COLO829 (cell line): ENCODE results near the gene ATOH8.

ENCODE experiments used
- DNase-seq: peaks from one replicate; pipeline ENCODE4 v3.0.0; 2012; ENCODE audit warnings: low spot score

Gene ATOH8

DNA sequence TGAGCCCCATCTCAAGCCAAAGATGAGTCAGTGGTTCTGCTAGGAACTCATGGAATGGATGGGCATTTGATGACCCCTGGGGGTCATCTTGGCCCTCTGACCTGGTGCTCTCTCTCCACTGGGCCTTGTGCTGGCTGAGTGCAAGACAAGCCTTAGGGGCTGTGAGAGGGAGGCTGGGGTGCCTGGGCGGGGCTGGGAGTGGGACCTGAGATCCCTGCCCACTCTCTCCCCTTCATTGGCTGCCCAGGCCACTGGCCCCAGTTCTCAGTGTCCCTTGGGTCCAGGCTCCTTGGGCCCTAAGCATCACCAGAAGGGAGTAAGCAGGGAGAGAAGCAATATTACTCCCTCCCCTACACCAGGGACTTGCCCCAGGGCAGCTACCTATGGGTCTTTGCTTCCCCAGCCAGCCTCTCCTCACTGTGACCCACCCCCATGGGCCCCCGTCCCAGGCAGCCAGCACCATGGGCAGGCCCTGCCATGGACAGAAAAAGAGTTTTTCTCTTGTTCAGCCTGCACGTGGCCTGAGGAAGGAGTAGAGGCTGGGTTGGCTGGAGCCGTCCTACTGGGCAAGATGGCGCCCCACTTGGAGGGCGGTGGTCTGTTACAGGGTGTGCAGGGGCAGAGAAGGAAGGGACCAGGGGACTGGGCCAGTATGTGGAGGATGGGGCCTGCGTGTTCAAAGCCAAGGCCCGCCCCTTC, 33.6 kb downstream of the ATOH8 start:
- no peak for DNase-seq

DNA sequence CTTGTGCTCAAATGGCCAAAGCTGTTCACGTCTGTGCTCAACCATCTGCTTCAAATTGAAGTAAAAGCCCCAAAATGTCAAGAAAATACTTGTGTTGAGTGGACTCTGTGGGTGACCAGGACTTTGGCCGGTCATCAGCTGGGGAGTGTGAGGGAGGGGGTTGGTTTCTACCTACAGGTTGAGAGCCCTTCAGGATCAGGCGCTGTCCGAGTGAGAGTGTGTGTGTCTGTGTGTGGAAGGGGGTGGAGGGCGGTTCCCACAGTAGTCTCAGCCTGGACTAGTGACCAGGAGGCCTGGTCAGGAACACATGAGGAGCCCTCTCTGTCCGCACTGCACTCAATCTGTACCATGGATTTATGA, 34.2 kb downstream of the ATOH8 start:
- DNase-seq, result no peak

DNA sequence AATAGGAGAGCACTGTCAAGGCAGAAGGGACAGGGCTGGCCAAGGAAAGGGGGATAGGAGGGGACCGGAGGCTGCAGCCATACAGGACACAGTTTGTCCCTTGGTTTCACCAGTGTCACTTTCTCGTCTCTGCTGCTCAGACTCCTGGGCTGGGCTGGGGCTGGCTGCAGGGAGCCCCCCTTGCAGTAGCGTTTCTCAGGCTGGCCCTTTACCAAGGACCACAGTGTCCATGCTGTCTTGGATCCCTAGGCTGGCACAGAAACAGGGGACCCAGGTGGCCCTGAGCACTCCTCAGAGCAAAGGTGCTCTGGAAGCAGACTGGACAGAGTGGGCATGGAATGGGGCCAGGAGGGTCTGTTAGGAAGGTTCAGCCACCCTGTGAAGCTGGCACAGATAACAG, 34.8 kb downstream of the ATOH8 start:
- DNase-seq, result no peak

DNA sequence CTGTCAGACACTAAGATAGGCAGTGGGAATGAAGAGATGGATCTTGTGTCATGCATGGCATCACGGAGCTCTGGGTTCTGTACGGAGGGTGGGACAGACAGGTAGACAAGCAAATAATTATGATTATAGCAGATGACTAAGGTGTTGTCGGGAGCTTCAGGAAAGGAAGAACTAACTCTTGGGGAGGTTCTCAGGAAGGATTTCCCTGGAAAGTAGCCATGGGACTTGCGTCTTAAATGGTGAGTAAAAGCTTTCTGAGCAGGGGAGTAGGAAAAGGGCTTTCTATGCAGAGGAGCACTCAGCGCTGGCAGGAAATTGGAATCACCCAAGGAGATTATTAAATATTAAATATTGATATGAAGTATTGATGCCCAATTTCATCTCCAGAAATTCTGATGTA, 35.5 kb downstream of the ATOH8 start:
- DNase-seq, result no peak

DNA sequence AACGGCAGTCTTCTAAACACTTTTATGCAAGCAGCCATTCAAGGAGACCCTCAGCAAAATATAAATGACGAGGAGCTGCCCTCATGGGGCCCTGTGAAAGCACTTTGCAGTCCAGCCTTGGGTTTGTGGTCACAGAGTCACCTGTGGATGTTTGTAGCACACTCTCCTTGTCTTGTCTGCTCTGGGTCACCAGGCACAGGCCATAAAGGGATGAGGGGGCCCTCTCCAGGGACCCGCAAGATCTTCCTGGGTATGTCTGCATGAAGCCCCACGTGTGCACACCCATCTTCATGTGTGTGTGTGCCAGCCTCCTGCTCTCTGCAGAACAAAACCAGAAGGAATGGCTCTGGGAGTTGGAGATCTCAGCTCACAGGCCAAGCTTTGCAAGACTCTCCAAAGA, 36.2 kb downstream of the ATOH8 start:
- DNase-seq, result no peak

DNA sequence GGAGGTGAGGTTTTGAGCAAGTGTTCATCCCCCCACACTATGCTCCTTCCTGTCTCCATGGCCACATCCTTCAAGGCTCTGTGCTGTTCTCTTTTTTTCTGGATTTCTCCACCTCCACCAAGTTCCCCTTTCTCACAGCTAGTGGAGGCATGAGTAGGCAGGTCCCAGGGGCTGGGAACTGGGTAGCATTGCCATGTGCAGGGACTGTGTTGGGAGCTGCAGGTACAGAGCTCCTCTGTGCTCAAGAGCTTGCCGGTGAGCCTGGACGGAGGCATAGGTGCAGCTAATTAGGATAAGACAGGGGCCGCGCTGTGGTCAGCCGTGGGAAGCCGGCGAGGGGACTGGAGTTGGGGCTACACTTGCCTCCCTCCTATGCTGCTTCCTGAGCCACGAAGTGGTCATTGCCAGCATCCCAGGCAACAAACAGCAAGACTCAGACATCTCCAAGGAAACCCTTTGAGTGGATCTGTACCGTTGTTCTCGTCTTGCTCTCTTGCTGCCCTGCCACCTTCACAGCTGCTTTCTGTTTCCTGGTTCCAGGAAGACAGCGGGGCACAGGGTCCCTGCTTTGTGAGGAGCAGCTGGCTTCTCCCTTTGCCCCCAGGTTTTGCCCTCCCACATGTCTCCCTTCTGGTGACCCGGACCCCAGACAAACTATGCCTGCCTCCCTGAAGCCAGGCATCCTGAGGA, 36.9 kb downstream of the ATOH8 start:
- no peak for DNase-seq

DNA sequence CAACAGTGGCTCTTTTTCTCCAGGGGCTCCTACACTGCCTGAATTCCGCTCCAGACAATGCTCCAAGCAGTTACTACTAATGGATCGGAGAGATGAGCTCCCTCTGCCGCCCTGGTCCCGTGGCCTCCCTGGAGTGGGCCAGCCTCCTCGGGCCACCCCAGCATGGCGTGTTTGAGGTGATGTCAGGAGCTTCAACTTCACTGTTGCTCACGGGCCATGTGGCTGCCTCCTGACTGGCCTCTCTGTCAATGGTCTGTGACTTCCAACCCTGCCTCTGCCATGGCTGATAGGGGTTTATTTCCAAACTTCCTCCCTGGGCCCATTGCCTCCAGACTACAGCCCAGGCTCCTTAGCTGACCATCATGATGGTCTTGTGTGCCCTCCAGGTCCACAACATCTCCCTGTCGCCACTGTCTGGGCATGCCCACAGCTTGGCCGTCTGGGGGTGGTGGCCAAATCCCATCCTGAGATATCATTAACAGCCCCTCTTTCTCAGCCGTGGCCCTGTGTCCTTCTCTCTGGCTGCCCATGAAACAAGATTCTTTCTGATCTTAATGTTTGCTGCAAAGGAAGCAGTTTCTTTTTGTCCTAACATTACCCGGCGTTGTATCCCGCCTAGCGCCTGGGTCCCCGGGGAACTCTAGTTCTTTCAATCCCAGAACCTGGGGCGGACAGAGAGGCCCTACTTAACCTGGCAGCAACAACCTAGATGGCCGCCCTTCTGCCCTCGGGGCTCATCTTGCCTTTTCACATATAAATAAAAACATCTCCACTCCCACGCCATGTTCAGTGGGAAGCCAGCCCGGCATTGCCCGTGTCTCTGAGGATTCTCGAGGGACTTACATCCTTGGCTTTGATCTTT, 38.1 kb downstream of the ATOH8 start:
- DNase-seq, result no peak

DNA sequence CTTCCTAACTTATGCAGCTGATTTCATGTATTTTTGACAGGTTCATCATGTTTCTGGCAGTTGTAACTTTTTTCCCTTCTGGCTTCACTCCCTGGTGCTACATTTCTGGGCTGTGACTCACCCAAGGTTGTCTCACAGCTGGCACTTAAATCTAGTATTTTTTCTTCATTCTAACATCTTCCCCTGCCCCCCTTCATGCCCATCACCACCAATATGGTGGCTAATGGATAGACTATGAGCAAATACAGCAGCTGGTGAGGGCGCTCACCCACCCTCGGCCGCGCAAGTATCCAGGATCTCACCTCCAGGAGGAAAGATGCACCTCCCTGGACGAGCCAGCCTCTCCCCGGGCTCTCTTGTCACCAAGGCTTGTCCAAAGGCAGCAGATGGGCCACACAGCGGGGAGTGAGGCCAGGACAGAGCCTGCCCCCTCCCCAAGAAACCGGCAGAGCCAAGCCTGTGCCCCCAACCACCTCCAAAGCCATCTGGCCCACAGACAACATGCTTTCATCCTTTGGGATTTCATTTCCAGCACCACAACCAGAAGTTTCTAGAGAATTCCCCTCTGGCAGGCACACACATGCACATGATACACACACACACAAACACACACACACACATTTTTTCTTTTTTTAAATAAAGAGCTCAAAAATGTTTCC, 39.1 kb downstream of the ATOH8 start:
- peak; percentile 50 for DNase-seq

DNA sequence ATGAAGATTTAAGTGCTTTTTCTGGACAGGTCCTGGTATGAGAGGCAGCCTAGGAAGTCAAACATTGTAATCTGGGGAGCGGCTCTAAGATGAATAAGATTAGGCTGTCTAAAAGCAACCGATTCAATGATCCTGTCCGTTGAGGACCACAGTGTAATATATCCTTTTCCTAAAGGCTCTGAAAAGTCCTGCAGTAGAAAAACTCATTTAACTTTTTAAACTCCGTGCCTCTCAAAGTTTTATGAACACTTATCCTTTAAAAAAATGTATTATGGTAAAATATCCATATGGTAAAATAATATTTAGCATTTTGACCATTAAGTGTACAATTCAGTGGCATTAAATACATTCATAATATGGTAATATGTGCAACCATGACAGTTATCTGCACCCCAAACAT, 39.8 kb downstream of the ATOH8 start:
- no peak for DNase-seq

DNA sequence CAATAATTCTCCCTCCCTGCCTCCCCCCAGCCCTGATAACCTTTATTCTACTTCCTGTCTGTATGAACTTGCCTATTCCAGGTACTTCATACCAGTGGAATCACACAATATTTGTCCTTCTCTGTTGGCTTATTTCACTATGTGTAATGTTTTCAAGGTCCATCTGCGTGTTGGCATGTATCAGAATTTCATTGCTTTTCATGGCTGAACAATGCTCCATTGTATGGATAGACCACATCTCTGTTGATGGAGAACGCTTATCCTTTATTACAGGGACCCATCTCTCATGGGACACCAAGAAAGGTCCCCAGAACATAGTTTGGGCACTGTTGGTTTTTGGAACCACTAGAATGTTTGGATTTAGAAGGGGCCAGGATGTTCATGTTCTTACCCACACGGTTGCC, 40.2 kb downstream of the ATOH8 start:
- peak; percentile 61 for DNase-seq

DNA sequence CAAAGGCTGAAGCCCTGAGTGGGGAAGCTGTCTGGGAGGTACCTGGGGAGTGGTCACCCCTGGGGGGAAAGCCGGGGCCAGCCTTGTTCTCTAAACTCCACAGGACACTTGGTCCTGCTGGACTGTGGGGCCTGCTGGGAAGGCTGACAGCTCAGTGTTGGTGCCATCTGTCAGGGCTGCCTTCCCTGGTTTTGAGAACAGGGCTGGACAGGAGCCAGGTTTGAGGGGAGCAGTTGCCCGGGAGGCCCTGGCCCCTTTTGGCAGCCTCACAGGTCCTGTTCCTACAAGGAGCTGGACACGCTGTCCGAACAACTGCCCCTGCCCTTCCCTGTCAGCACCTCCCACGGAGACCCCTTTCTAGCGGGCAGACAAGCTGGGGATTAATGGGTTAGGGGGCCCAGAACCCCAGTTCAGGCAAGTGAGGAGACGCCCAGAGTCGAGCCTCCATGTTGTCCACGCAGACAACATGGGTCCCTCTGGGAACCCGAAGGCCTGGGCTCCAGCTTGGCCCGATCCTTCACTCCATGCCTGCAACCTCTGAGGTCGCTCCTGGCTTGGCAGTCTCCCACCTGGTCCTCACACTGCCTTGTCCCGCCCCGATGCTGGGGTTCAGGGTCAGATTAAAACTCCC, 40.8 kb downstream of the ATOH8 start:
- no peak for DNase-seq

DNA sequence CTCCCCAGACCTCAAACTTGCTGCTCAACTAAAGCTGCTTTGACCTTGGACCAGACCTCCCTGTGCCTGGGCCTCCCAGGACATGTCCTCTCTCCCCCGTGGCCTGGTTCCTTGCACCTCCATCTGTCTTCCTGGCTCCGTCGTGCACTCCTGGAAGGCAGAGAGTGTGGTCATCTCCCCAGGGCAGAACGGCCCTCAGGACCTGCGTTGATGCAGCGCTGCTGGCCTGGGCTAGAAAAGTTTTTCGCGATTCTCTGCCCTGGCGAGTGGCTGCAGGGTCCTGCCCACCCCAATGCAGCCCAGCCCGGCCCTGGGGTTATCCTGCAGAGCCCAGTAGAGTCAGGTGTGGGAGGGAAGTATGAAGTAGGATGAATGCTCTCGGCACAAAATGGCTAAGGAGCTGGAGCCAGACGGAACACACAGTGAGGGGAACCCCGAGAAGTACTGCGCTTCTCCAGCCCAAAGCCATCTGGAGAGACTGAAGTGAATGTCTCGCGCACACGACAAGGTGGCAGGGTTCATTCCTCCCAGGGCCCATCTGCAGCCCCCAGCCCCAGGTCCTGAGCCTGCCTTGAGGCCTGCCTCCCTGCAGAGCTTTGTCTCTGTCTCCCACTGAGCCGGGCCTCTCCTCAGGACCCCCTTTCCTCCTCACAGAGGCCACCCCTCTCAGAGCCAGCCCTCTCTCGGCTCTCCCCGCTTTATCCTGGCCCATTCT, 41.7 kb downstream of the ATOH8 start:
- DNase-seq, result no peak

DNA sequence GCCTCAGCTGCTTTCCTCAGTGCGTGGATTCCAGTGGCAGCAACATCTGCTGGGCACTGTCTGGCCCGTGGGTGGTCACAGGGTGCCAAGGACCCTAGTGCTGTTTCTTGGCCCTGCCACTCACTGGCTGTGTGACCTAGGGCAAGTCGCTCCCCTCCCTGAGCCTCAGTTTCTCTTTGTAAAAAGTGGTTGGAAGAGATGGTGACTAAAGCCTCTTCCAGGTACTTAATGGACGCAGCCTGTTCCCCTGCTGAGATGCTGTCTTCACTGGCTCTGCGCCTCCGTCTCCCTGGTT, 42.2 kb downstream of the ATOH8 start:
- no peak for DNase-seq

DNA sequence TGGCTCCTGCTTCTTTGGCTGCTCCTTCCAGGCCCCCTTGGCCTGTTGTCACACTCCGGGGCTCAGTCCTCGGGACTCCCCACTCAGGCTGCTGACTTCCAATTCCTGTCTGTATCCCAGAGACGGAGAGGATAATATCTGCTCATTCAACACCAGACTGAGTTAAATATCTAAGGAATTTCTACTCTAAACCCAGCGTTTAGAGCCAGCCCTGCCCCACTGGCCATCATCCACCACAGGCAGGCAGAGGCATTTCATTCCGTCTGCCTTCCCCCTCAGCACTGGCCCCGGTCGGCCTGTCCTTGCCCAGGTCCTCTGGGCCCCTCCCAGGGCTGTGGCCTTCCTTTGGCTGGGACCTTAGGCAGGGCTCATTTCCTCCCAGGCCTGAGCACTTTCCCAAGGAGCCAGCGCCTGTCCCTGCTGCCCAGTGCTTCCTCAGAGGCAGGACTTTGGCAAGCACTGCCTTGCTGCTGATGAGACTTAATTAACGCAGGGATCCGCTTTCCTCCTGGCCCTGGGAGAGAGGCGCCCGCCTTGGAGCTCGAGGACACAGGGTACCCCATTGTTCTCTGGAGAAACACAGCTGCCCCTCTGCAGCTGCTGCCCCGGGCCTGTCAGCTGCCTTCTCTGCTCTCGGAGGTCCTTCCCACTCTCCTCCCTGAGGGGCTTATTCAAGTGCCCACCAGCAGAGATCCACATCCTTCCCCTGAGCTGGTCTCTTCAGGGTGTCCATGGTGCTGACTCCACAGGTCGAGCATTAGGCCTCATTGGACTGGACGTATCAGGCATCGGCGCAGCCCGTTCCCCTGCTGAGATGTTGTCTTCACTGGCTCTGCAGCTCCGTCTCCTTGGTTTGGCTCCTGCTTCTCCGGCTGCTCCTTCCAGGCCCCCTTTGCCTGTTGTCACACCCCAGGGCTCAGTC, 42.8 kb downstream of the ATOH8 start:
- no peak for DNase-seq

DNA sequence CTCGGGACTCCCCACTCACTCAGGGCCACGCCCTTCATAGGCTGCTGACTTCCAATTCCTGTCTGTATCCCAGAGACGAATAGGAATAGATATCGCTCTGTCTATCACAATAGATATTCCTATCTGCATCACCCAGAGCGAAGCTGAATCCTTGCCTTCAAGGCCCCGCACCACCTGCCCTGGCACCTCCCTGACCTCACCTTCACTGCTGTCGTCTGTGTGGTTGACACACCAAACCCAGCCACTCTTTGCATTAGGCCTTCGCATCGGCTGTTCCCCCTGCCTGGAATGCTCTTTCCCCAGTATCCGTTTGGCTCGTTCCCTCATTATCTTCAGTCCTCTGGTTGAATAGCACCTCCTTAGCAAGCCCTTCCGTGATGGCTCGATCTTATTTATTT, 43.5 kb downstream of the ATOH8 start:
- no peak for DNase-seq

DNA sequence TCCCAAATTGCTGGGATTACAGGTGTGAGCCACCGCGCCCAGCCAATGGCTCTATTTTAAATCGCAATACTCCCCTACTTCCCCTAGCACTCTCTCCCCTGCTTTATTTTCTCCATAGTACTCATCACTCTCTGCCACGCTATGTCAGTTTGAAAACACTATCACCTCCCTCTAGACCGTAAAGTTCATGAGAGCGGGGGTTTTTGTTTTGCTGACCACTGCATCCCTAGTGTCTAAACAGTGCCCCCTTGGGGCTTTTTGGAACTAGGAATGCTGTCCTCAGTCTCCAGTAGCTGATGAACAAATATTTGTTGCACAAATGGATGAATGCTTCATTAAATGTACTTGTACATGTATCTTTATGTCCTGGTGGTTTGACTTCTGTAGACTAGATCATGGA, 44.1 kb downstream of the ATOH8 start:
- DNase-seq, result no peak

DNA sequence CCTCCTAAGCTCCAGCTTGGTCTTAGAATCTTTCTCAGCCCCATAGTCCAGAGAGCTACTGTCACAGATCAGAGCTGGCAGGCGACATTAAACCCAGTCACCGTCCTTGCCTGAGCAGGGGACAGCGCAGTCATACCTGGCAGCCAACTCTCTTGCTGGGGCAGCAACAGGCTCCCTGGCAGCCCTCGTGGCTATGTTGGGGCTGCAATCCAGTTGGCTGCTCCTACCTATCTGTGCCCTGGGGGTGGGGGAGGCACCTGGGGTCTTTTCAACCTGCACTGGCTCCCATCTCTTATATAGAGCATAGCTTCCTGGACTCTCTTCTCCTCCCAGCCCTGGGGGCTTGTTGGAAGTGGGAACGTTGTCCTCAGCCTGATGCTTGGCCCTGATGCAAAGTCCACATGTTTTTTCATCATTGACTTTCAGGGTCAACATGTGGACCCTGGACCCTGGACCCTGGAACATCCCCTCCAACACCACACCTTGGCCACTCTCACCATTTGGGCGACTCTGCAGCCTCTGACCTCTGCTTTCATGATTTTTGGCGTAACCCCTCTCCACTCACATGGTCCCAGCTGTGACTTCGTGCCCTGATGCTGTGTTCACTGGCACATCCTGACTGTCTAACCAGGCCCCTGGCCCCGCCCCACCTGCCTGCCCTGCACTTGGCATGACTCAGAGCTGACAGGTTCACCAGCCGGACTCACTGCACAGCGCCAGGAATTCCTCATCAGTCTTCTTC, 45.6 kb downstream of the ATOH8 start:
- no peak for DNase-seq

DNA sequence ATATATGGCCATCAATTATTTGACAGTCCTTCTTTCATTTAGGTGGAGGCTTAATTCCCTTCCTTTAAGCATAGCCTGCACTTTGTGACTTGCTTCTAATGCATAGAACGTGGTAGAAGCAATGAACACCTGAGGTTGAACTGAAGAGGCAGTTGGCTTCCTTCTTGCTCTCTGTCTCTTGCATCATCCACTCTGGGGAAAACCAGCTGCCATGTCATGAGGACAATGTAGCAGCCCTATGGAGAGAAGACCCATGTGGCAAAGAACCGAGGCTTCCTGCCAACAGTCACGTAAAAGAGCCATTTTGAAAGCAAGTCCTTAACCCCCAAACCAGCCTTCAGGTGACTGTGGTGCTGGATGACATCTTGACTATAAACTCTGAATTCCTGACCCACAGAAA, 46.8 kb downstream of the ATOH8 start:
- DNase-seq, result no peak

DNA sequence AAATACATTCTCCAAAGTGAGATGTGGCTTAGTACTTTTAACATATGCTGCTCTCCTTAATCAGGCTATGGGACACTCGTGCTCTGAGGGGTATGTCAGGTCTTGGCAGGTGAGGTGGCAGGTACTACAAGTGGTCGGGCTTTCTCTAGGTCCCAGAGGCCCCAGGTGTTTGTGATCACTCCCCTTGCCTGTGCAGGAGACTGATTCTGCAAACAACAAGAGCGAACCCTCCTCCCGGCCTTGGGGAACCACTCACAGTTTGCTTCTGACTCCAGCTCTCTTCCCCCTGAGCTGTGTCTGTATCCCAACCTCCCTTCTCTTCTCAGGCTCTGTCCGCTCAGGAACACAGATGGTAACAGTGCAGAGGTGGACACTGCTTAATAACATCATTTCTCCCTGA, 48.1 kb downstream of the ATOH8 start:
- no peak for DNase-seq
